ENCODE measurements around the gene PPP1R26. TPM values are rescaled to one million over a fixed set of nuclear protein-coding genes. Genes with fewer than 3 reads are reported as not detected.
"Not testable (repeated sequence)": the region's sequence is repeated elsewhere in the genome, so short reads cannot be mapped to it uniquely, and the experiment has no call there.

PPP1R26 gene
- total and polyA plus RNA-seq, 2 donors = 8.9 to 14.1 TPM

DNA sequence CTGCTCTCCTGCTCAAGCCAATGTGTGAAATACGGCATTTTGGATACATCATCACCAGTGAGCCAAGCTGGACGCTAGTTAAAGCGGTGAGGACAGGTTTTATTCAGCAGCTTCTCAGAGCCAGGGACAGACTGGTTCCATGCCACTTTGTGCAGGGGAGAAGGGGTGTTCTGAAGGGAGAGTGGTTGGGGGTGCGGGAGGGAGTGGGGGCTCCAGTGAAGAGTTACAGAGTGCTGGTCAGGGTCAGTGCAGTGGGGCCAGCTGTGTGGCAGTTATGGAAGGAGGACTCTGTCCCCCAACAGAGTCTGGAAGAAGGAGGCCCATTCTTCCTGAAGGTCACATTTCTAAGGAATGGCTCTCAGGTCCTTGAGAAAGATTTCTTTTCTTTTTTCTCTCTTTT is 55.2 kb downstream of the PPP1R26 start:
- 66% methylated on average over 4 of the region's 4 CpGs for WGBS
- H3K4me1 ChIP-seq (ENCODE audit: insufficient read depth); H3K4me3 ChIP-seq (ENCODE audit: low read depth, low read length); H3K27ac ChIP-seq (ENCODE audit: low read depth); DNase-seq (ENCODE audit: extremely low spot score); H3K36me3 ChIP-seq (ENCODE audit: insufficient read depth): not testable (repeated sequence)

DNA sequence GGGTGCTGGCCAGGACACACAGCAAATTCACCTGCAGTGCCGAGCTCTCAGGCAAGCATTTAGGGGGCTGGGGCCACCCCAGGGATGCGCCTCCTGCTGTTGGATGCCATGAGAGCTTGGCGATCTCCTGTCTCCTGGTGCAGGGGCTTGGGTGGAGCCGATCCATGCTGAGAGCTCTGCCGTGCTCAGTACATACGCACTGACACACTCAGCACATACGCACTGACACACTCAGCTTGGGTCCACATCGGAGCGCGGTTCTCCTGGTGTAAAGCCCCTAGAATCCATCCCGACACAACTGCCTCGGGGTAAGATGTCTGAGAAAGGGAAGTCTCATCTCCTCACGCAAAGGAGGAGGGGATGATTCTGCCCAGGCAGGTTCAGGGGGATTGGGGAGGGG is 56.0 kb downstream of the PPP1R26 start:
- not testable (repeated sequence) for H3K4me3 ChIP-seq (ENCODE audit: low read depth, low read length); DNase-seq (ENCODE audit: extremely low spot score); H3K27ac ChIP-seq (ENCODE audit: low read depth); H3K4me1 ChIP-seq (ENCODE audit: insufficient read depth); H3K36me3 ChIP-seq (ENCODE audit: insufficient read depth)
- 76% methylated on average over 13 of the region's 13 CpGs for WGBS

DNA sequence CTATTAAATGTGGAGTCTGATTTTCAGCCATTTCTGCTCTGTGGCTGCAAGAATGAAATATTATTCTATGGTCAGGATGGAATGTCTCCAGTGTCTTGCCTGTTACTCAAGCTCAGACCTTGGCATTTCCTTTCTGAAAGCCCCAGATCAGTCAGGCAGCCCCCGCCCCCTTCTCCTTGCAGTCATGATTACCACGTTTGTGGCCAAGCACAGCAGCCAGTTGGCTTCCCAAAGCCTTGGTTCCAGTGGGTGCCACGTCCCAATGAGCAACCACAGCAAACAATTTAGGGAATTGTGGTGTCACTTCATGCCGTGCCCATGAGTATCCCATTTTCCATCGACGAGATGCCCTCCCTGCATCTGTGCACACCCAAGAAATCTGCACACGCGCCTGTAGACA is 56.6 kb downstream of the PPP1R26 start:
- no peak for DNase-seq (ENCODE audit: extremely low spot score)
- WGBS = 74% methylated on average over 8 of the region's 8 CpGs
- Histone ChIP-seq H3K27ac (ENCODE audit: low read depth) (no peak overlapping the region), H3K4me1 (ENCODE audit: insufficient read depth) (no peaks in the 10 kb centered on the region), H3K4me3 (ENCODE audit: low read depth, low read length) (no peak overlapping the region), H3K36me3 (ENCODE audit: insufficient read depth) (no peaks in the 10 kb centered on the region)

Other genes starting within 250 kb of the PPP1R26 start
- 8.6 TPM for gene MRPS2, start 20.9 kb downstream of the PPP1R26 start, total RNA-seq
- 56.7 TPM for gene MRPS2, start 20.9 kb downstream of the PPP1R26 start, polyA plus RNA-seq
- not detected for gene LCN1, start 41.7 kb downstream of the PPP1R26 start, total RNA-seq
- gene LCN1, start 41.7 kb downstream of the PPP1R26 start, polyA plus RNA-seq = not detected
- not detected for gene OBP2A, start 66.3 kb downstream of the PPP1R26 start, total RNA-seq
- gene OBP2A, start 66.3 kb downstream of the PPP1R26 start, polyA plus RNA-seq = not detected
- not detected for gene PAEP, start 82.0 kb downstream of the PPP1R26 start, total RNA-seq
- gene PAEP, start 82.0 kb downstream of the PPP1R26 start, polyA plus RNA-seq = not detected
- gene GLT6D1, start 159.8 kb downstream of the PPP1R26 start, total RNA-seq = not detected
- not detected for gene GLT6D1, start 159.8 kb downstream of the PPP1R26 start, polyA plus RNA-seq
- not detected for gene LCN9, start 183.5 kb downstream of the PPP1R26 start, total RNA-seq
- not detected for gene LCN9, start 183.5 kb downstream of the PPP1R26 start, polyA plus RNA-seq
- not detected for gene SOHLH1, start 219.7 kb downstream of the PPP1R26 start, total RNA-seq
- gene SOHLH1, start 219.7 kb downstream of the PPP1R26 start, polyA plus RNA-seq = not detected
- gene KCNT1, start 222.4 kb downstream of the PPP1R26 start, total RNA-seq = 0.58 TPM
- gene KCNT1, start 222.4 kb downstream of the PPP1R26 start, polyA plus RNA-seq = 0.37 TPM